Fibroblast of skin of back (primary cell): ENCODE results near the gene PPP2R3C.
"Not testable (repeated sequence)": the region's sequence is repeated elsewhere in the genome, so short reads cannot be mapped to it uniquely, and the experiment has no call there.

Experiments used
- DNase-seq: peaks from one replicate; pipeline ENCODE4 v3.0.0-alpha.2; 2013

The PPP2R3C gene

DNA sequence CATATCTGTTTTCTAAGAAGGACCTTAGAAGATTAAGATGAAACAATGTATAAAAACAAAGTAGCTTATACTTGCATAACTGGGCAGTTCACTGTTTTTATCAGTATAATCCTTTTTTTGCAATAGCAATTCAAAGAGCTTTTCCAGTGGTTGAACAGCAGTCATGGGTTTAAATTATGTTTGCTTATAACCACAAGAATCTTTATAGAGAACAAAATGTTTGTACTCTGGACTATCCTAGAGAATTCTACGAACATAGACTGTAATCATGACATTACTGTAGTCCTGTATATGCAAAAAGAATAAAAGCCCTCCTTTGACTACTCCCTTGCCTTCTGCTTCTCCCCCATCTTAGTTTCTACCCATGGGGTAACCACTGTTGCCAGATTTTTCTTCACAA, 70.0 kb downstream of the PPP2R3C start:
- peak; percentile 12 for DNase-seq

DNA sequence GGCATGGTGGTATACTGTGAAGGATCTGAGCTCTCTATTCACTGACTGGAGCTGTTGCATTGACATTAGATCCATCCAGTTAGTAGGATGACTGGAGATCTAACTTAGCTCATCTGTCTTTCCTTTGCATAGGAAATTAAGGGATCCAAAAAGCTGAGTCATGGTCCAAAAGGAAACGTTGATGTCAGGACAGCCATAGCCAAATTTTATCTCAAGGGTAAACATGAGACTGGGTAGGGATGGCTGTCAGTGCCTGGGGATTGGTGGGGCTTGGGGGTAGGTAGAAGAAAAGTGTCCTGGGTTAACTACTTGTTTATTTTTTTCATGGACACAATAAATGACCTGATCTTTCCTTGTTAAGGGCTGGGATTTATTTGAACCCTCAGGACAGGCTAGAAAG, 71.1 kb downstream of the PPP2R3C start:
- peak; percentile 72 for DNase-seq

DNA sequence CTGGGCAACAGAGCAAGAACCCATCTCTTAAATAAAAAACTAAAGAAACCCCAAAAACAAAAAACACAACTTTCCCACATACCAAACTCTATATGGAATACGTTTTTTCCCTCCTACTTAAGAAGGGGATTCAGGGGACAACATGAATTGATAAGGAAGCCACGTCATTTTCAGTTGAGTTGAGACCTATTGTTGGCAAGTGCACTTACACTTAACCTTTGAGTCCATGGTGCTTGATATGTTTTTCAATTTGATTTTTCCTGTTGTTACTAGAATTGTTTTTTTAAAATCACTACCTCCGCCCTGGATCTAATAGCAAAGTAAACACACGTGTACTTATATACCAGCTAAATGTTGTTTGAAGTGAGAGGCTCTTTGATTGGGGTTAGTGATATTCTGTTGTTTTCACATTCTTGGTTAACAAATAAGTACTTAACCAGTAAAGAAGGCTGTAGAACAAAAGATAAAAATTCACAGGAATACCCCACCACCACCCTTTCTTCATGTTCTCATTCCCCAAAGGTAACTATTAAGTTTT, 73.7 kb downstream of the PPP2R3C start:
- no peak for DNase-seq

DNA sequence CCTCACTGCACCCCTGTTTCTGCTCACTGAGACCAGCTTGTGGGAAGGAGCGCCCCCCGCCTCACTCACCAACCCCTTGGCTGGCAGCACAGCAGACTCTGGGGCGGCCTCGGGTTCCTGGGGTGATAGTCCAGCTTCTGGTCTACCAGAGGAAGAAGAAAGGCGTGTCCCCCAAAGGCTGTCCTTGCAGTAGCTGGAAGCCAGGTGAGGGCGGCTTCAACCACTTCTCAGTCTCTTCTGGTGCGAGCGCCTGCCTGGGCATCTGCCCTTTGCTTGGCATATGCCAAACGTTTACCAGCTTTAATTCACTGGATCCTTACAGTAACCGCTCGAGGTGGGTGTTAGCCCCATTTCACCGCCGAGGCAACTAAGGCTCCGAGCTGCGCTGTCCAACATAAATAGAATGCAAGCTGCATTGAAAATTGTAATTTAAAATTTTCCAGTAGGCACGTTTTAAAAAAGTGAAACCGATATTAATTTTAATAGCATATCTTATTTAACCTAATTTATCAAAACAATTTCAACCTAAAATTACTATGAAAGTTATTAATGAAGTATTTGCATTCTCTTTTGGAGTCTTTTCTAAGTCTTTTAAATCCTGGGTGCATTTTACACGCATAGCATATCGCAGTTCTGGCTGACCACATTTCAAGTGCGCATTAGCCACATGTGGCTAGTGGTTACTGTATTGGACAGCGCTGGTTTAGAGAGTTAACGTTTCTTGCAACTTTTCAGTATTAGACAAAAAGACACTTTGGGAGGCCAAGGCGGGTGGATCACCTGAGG, 74.8 kb downstream of the PPP2R3C start:
- DNase-seq = no peak

DNA sequence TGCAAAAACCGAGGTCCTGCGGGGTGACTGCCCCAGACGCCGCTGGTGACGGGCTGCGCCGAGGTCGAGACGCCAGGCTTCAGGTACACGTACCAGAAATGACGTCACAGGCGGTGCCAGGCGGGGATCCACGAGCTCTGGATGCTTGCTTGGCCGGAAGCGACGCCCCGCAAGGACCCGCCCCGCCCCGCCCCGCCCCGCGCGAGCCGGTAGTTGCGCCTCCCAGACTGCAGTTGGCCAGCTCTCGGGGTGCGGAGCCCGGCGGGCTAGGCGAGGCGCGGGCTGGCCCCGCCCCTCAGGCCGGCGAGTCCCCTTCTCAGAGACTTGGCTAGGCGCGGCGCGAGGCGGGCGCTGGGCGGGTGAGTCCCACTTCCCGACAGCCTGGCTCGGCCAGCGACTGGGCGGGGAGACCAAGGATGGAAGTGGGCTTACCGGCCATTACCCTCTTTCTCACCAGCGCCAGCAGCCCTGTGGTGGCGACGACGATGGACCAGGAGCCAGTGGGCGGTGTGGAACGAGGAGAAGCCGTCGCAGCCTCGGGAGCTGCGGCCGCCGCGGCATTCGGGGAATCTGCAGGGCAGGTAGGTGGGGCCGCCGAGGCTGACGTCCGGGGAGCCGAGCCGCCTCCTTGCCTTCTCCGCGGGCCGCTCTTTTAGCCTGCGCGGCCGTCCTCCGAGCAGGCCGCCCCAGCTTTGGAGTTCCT, 75.6 kb downstream of the PPP2R3C start, which contains the start of gene FAM177A1:
TSS of gene FAM177A1 (plus strand) at position 225 of the 703 bp plus-strand sequence. CDS start at position 417, 192 bp downstream.
- peak; percentile 96 for DNase-seq

DNA sequence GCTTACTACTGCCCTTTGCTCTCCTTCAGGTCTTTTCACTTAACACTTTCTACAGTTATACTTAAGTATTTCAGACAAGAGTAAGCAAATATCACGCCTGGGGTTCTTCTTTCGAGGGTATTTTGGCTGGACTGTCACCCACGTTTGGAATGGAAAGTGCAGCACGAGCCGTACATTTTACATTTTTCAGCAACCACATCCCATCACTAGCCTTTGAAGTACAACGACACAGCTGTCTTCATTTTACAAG, 76.1 kb downstream of the PPP2R3C start:
- DNase-seq = no peak

DNA sequence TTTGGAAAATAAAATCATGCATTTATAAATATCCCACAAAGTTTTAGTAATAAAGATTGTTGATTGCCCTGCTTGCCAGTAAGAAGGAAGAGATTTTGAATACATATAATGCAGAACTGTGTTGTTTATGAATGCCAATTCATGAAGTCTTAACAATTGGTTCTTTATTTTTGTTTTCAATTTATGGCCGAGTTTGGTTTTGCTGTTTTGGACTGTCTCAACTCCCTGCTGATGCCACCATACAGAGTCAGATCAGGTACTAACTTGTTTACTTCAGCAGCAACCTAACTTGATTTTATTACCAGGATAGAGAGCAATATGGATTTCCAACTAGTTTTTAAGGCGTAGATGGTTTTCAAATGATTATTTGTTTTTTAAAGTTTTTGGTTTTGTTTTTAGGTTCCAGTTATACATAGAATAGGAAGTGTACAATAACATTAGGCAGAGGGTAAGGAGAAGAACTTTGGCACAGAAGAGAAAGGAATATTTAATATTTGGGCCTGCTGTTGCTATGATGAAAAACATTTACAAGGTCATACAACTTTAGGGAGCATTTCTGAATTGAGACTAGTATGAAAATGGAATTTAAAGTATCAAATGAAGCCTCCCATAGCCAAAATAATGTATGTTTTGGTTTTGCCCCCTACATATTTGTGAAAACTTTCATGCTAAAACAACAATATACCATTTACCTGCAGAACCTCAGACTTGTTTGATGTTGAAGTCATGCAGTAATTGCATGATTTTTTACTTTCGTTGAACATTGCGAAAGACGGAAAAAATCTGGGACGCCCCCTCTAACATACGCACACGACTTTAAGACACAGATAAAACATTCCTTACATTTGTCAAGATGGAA, 76.6 kb downstream of the PPP2R3C start:
- DNase-seq = no peak

DNA sequence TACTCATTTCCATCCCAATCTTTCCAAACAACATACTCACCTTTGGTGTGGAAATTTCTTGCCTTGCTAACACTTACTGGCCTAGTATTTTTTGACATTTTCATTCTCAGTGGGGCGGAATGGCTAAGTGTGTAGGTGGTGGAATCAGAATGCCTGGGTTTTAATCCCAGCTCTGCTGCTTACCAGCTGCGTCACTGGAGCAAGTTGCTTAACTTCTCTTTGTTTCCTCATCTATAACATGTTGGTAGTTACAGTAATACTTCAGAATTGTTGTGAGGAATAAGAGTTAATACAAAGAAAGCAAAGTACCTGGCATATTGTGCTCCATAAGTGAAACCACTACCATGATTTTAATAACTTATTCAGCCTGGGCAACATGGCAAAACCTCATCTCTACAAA, 78.7 kb downstream of the PPP2R3C start:
- DNase-seq = no peak

DNA sequence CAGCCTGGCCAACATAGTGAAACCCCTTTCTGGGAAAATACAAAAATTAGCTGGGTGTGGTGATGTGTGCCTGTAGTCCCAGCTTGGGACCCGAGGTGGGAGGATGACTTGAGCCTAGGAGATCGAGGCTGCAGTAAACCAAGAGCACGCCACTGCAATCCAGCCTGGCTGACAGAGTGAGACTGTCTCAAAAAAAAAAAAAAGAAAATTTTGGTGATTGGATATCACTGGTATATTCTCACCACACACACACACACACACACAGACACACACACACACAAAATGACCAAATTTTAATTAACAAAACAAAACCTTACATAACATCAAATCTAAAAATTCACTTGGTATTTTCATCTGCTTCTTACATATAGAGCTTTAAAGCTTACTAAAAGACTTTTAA, 79.2 kb downstream of the PPP2R3C start:
- no peak for DNase-seq

DNA sequence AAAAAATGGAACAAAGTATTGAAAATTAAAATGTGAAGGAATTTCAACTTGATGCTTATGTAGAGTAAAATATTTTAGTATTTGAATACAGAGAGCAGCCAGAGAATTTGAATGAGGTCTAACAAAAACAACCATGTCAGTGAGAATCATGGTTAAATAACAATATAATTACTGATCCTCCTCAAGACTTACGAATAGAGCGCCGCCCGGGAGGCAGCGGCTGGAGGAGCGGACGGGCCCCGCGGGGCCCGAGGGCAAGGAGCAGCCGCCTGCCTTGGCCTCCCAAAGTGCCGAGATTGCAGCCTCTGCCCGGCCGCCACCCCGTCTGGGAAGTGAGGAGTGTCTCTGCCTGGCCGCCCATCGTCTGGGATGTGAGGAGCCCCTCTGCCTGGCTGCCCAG, 83.5 kb downstream of the PPP2R3C start:
- not testable (repeated sequence) for DNase-seq
